ENCODE data around the gene CCDC112. TPM values are rescaled to one million over a fixed set of nuclear protein-coding genes. Genes with fewer than 3 reads are reported as not detected.

The CCDC112 gene
- total and polyA plus RNA-seq, 7 donors = 0.85 to 2.2 (median 2.0) TPM

DNA sequence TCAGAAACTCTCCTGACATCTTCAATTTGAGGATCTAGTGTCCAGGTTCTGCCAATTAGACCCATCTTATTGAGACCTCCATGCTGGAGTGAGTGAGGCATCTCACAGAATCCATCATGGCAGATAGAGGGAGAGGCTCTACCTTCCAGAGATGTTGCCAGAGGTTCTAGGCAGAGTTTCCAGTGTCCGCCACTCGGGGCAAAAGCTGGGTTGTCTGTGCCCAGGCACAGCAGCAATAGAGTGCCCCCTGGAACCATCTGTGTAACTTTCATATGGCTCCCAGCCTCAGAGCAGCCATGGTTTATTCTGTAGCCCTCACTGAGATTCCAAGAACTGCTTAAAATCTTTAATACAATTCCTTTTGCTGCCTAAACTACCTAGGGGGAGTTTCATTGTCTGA lies 16.6 kb upstream of the CCDC112 start:
- no peak for DNase-seq
- Histone ChIP-seq H3K36me3 (ENCODE audit: insufficient read depth in 1 of 2, low read depth in 1 of 2) (no peaks in the 10 kb centered on the region), H3K27me3 (ENCODE audit: insufficient read depth in 3 of 3, low read length in 2 of 3) (no peaks in the 10 kb centered on the region), H3K9me3 (no peaks in the 10 kb centered on the region), H3K4me1 (no peaks in the 10 kb centered on the region), H3K4me3 (no peak overlapping the region), H3K27ac (no peak overlapping the region)
- no peak for ATAC-seq
- 75 to 90% (median 79%) methylated on average over 2 of the region's 2 CpGs for WGBS, 3 donors
- intact Hi-C loops (cut with DNase I) = loop anchor here (5.0 to 10.0 kb wide), 3 partner anchors 52 to 529 kb away; partner anchors contain the start of genes AP3S1 (in 1 of the 2) and ATG12 (in 1 of the 2)
- TF ChIP-seq, protein P1, sequence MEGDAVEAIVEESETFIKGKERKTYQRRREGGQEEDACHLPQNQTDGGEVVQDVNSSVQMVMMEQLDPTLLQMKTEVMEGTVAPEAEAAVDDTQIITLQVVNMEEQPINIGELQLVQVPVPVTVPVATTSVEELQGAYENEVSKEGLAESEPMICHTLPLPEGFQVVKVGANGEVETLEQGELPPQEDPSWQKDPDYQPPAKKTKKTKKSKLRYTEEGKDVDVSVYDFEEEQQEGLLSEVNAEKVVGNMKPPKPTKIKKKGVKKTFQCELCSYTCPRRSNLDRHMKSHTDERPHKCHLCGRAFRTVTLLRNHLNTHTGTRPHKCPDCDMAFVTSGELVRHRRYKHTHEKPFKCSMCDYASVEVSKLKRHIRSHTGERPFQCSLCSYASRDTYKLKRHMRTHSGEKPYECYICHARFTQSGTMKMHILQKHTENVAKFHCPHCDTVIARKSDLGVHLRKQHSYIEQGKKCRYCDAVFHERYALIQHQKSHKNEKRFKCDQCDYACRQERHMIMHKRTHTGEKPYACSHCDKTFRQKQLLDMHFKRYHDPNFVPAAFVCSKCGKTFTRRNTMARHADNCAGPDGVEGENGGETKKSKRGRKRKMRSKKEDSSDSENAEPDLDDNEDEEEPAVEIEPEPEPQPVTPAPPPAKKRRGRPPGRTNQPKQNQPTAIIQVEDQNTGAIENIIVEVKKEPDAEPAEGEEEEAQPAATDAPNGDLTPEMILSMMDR (IDR thresholded peaks at IDR 0.05) = no peak

DNA sequence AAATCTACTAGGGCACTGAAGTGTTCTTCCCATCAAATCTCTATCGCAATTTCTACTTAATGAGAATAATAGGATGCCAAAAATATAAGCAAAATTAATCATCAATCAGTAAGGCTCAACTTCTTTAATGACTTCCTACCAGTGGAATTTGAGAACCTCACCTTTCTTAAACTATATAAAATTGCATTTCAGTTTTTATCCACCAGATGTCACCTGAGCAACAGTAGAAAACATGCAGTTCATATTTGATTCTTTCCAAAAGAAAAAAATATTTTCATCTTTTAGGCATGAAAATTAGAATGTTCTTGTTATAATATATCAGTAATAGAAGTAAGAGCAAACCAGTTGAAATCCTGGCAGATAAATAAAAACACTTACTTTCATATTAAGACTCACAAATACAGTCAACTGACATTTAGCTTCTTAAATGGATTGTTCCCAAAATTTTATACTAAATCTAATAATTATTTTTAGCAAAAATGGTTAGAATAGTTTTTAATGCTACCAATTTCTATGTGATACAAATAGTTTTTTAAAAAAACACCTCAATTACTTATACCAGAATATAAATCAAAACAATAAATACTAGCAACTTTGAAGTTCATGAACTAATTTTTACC lies 13.4 kb upstream of the CCDC112 start:
- no peaks in the 10 kb centered on the region for H3K4me1 ChIP-seq

DNA sequence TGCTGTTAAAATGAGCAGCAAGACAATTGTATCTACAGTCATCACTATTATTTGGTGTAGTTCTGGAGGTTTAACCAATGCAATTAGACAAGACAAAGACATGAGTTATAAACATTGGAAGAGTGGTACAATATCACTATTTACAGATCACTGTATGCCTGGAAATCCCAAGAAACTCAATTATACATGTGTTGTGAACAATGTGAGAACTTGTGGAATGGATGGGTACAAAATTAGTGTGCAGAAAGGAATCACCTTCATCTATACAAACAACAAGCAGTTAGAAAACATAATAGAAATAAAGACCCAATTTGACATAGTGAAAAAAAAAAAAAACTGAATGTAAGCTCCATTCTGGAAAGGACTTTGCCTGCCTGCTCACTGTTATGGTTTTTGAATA lies 12.4 kb upstream of the CCDC112 start:
- ATAC-seq (no peak), DNase-seq (no peak)
- H3K27me3 ChIP-seq (ENCODE audit: insufficient read depth in 3 of 3, low read length in 2 of 3) = no peaks in the 10 kb centered on the region
- no peaks in the 10 kb centered on the region for H3K36me3 ChIP-seq (ENCODE audit: insufficient read depth in 1 of 2, low read depth in 1 of 2)
- intact Hi-C loops (cut with DNase I) = loop anchor here (5.0 kb wide), 2 partner anchors 278 to 758 kb away; no protein-coding TSS in a partner anchor
- no peaks in the 10 kb centered on the region for H3K4me1 ChIP-seq
- TF ChIP-seq, protein P1 (IDR thresholded peaks at IDR 0.05) = no peak
- H3K4me3 ChIP-seq = no peak overlapping the region
- H3K9me3 ChIP-seq = no peaks in the 10 kb centered on the region
- no peak overlapping the region for H3K27ac ChIP-seq

More for the DNA sequence above, 13.4 kb upstream of the CCDC112 start:
- Histone ChIP-seq H3K36me3 (ENCODE audit: insufficient read depth in 1 of 2, low read depth in 1 of 2) (no peaks in the 10 kb centered on the region), H3K27ac (no peak overlapping the region), H3K9me3 (no peaks in the 10 kb centered on the region), H3K4me3 (no peak overlapping the region), H3K27me3 (ENCODE audit: insufficient read depth in 3 of 3, low read length in 2 of 3) (no peaks in the 10 kb centered on the region)
- no peak for DNase-seq
- intact Hi-C loops (cut with DNase I) = loop anchor here (1.0 to 10.0 kb wide), 6 partner anchors 55 to 757 kb away; partner anchors contain the start of genes AP3S1 (in 1 of the 2) and ATG12 (in 1 of the 2)
- WGBS, 3 donors = 17 to 26% (median 21%) methylated on average over 1 of the region's 1 CpG
- TF ChIP-seq, protein P1 (IDR thresholded peaks at IDR 0.05) = peak; percentile 80
- peak; percentile 49 to 83 (median 60) for ATAC-seq

DNA sequence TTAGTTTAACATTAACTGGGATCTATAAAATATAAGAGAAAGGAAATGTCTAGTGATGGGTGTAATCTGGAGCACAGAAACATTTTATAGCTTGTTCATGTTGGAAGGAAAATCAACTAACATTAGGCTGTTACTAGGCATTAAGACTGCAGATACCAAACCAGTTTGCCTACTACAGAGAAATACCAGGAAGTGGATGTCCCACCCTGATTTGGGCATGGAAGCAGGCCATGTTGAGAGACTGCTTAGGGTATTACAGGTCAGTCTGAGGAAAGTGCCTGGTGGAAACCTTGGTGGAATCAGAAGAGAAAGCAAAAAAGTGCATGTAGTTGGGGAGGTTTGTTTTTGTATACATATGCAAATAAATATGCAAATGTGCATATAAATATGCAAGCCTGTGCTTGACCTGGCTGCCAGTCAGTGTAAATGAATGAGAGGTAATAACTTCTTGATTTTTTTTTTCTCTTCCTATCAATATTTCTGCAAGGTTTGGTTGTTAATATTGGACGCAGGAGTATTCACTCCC lies 9.6 kb upstream of the CCDC112 start:
- Histone ChIP-seq H3K36me3 (ENCODE audit: insufficient read depth in 1 of 2, low read depth in 1 of 2) (no peaks in the 10 kb centered on the region), H3K9me3 (no peaks in the 10 kb centered on the region), H3K4me3 (no peak overlapping the region), H3K27me3 (ENCODE audit: insufficient read depth in 3 of 3, low read length in 2 of 3) (no peaks in the 10 kb centered on the region), H3K27ac (no peak overlapping the region), H3K4me1 (no peaks in the 10 kb centered on the region)
- ATAC-seq = no peak
- intact Hi-C loops (cut with DNase I) = loop anchor here (5.0 kb wide), 2 partner anchors 281 to 761 kb away; no protein-coding TSS in a partner anchor
- no peak for DNase-seq
- TF ChIP-seq, protein P1 (IDR thresholded peaks at IDR 0.05) = no peak
- WGBS, 3 donors = 89 to 93% (median 92%) methylated on average over 1 of the region's 1 CpG

Measured in psoas muscle (tissue), 8 donors.